ENCODE measurements around the gene TAF4B.

DNA sequence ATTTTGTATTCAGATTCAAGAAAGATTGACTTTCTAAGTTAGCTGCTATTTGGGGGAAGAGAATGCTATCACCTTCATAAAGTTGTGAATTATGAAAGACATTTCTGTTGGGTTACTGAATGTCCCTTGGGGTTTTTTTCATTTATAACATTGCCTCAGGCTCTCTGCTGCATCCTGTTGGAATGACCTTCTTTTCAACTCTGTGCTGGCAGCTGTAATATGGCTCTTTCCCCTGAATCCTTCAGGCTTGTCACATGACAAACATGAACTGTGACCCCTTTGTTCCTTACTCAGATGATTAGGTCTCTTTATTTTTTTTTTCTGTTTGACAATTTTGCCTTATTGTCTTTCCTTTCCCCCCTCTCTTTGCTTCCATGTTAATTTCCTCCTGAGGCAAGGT, 159.8 kb downstream of the TAF4B start:
- TF ChIP-seq CTCF (IDR thresholded peaks at IDR 0.05) (no peak), POLR2A (IDR thresholded peaks at IDR 0.05) (no peak)

All from testis (tissue), 2 donors.